ENCODE results near the gene ARHGAP28. TPM values are rescaled to one million over a fixed set of nuclear protein-coding genes. Genes with fewer than 3 reads are reported as not detected.

Gene ARHGAP28
- total RNA-seq, 1 experiment from 2014 or later: 0.41 TPM

GRCh38 chr18:6939972-6940371 lies 210.5 kb downstream of the ARHGAP28 start:
- TF ChIP-seq REST (IDR thresholded peaks at IDR 0.05; ENCODE audit: insufficient read depth in 1 of 2, low read depth in 2 of 2, low read length in 1 of 2) (no peak), POLR2AphosphoS5 (IDR thresholded peaks at IDR 0.05; ENCODE audit: low read depth, low read length) (no peak)
- intact Hi-C loops (cut with micrococcal nuclease; ENCODE audit: unreplicated experiment): no loop called here
- Histone ChIP-seq H3K9me3 (ENCODE audit: control insufficient read depth, insufficient read depth, low read depth, low read length) (no peaks in the 10 kb centered on the region), H3K27ac (ENCODE audit: low read length) (no peak overlapping the region), H3K4me3 (ENCODE audit: low read depth in 2 of 2, low read length in 2 of 2) (no peak overlapping the region), H3K27me3 (ENCODE audit: control insufficient read depth, insufficient read depth, low read length) (no peaks in the 10 kb centered on the region), H3K4me1 (ENCODE audit: control insufficient read depth, insufficient read depth, low read length) (no peaks in the 10 kb centered on the region), H3K36me3 (ENCODE audit: control insufficient read depth, insufficient read depth, low read length) (no peaks in the 10 kb centered on the region)
- ATAC-seq (no peak), DNase-seq (ENCODE audit: low read depth, low spot score) (no peak)
- CTCF ChIA-PET: no interaction called here
- no TSS peak for BruUV-seq (replicated peaks)
- POLR2A ChIA-PET: no interaction called here
- in situ Hi-C loops (cut with HindIII; ENCODE audit: low pct_unique_long_range_greater_than_20kb, low sequenced_read_pairs): no loop called here

GRCh38 chr18:6940451-6940850 lies 210.9 kb downstream of the ARHGAP28 start:
- no peak for TF ChIP-seq REST (IDR thresholded peaks at IDR 0.05; ENCODE audit: insufficient read depth in 1 of 2, low read depth in 2 of 2, low read length in 1 of 2)
- H3K4me1 ChIP-seq (ENCODE audit: control insufficient read depth, insufficient read depth, low read length): no peaks in the 10 kb centered on the region
- H3K27ac ChIP-seq (ENCODE audit: low read length): no peak overlapping the region
- H3K4me3 ChIP-seq (ENCODE audit: low read depth in 2 of 2, low read length in 2 of 2): no peak overlapping the region
- CTCF ChIA-PET: no interaction called here
- H3K9me3 ChIP-seq (ENCODE audit: control insufficient read depth, insufficient read depth, low read depth, low read length): no peaks in the 10 kb centered on the region
- in situ Hi-C loops (cut with HindIII; ENCODE audit: low pct_unique_long_range_greater_than_20kb, low sequenced_read_pairs): no loop called here
- H3K27me3 ChIP-seq (ENCODE audit: control insufficient read depth, insufficient read depth, low read length): no peaks in the 10 kb centered on the region
- H3K36me3 ChIP-seq (ENCODE audit: control insufficient read depth, insufficient read depth, low read length): no peaks in the 10 kb centered on the region
- ATAC-seq: no peak
- DNase-seq (ENCODE audit: low read depth, low spot score): no peak
- POLR2A ChIA-PET: no interaction called here
- intact Hi-C loops (cut with micrococcal nuclease; ENCODE audit: unreplicated experiment): no loop called here
- BruUV-seq (replicated peaks): no TSS peak

- Histone ChIP-seq H3K4me1 (ENCODE audit: control insufficient read depth, insufficient read depth, low read length) (no peaks in the 10 kb centered on the region), H3K9me3 (ENCODE audit: control insufficient read depth, insufficient read depth, low read depth, low read length) (no peaks in the 10 kb centered on the region), H3K4me3 (ENCODE audit: low read depth in 2 of 2, low read length in 2 of 2) (no peak overlapping the region), H3K36me3 (ENCODE audit: control insufficient read depth, insufficient read depth, low read length) (no peaks in the 10 kb centered on the region), H3K27me3 (ENCODE audit: control insufficient read depth, insufficient read depth, low read length) (no peaks in the 10 kb centered on the region), H3K27ac (ENCODE audit: low read length) (no peak overlapping the region)
- CTCF ChIA-PET: no interaction called here
- ATAC-seq (no peak), DNase-seq (ENCODE audit: low read depth, low spot score) (no peak)
- no peak for TF ChIP-seq POLR2AphosphoS5 (IDR thresholded peaks at IDR 0.05; ENCODE audit: low read depth, low read length)
- no peak for TF ChIP-seq TCF7L2 (IDR thresholded peaks at IDR 0.05; ENCODE audit: low read depth, low read length)
- TF ChIP-seq SIN3A (IDR thresholded peaks at IDR 0.05; ENCODE audit: borderline replicate concordance, insufficient read depth, low read depth, low read length): no peak
- TF ChIP-seq CTCF (IDR thresholded peaks at IDR 0.05): no peak
- no peak for TF ChIP-seq REST (IDR thresholded peaks at IDR 0.05; ENCODE audit: insufficient read depth in 1 of 2, low read depth in 2 of 2, low read length in 1 of 2)
- in situ Hi-C loops (cut with HindIII; ENCODE audit: low pct_unique_long_range_greater_than_20kb, low sequenced_read_pairs) (no loop called here), intact Hi-C loops (cut with micrococcal nuclease; ENCODE audit: unreplicated experiment) (no loop called here)
- BruUV-seq (replicated peaks): no TSS peak
- POLR2A ChIA-PET: no interaction called here
Measured at GRCh38 chr18:6941996-6942395, 212.5 kb downstream of the ARHGAP28 start.
